Keratinocyte (primary cell): ENCODE measurements around the gene PLXNB2.

Source experiments
- EZH2 ChIP-seq: IDR thresholded peaks from one replicate; pipeline ENCODE4 v1.6.1; 2012; ENCODE audit warnings: inconsistent platforms, mild to moderate bottlenecking, low read length, moderate library complexity
- TF ChIP-seq, protein P1 (sequence below), 3 experiments: IDR thresholded peaks in 1 of 3; conservative IDR thresholded peaks in 1 of 3; optimal IDR thresholded peaks in 1 of 3; 2 replicates in 2 of 3; 3 replicates in 1 of 3; pipeline versions ENCODE3 to v1.5.1; 2011; ENCODE audit warnings: low read length in 3 of 3, mild to moderate bottlenecking in 3 of 3, moderate library complexity in 2 of 3, control low read depth in 1 of 3, inconsistent platforms in 1 of 3; ENCODE audit not compliant: insufficient read depth in 2 of 3; ENCODE audit errors: extremely low read depth in 1 of 3

DNA sequence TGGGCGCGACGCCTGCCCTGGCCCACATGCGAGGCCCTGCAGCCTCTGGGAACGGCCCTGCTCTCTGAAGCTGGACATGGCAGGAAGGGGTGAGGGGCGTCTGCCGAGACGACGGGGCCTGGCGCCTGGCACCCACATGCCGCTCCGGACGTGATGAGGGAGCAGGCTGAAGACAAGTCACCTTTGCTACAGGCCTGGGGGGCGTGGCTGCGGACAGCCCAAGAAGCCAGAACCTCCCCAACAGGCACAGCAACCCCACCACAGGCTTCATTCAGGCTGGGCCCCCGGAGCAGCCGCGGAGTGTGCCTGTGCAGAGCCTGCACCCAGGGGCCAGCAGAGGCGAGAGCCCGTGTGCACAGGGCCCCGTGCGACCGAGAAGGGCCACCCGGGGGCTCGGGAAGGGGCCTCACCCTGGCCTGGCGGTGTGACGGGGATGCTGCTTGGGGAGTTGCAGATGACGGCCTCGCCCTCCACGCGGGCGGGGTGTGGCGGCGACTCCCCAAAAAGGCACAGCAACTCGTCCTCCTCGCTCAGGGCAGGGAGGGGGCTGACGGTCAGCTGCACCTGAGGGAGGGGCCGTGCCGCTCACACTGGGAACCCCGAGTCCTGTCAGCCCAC, 20.6 kb downstream of the PLXNB2 start:
- TF ChIP-seq, protein P1, sequence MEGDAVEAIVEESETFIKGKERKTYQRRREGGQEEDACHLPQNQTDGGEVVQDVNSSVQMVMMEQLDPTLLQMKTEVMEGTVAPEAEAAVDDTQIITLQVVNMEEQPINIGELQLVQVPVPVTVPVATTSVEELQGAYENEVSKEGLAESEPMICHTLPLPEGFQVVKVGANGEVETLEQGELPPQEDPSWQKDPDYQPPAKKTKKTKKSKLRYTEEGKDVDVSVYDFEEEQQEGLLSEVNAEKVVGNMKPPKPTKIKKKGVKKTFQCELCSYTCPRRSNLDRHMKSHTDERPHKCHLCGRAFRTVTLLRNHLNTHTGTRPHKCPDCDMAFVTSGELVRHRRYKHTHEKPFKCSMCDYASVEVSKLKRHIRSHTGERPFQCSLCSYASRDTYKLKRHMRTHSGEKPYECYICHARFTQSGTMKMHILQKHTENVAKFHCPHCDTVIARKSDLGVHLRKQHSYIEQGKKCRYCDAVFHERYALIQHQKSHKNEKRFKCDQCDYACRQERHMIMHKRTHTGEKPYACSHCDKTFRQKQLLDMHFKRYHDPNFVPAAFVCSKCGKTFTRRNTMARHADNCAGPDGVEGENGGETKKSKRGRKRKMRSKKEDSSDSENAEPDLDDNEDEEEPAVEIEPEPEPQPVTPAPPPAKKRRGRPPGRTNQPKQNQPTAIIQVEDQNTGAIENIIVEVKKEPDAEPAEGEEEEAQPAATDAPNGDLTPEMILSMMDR (optimal IDR thresholded peaks at IDR 0.05 in 1 of 3, IDR thresholded peaks at IDR 0.05 in 1 of 3, conservative IDR thresholded peaks at IDR 0.05 in 1 of 3; ENCODE audit: extremely low read depth in 1 of 3, insufficient read depth in 2 of 3, low read length in 3 of 3): no peak
- no peak for TF ChIP-seq EZH2
